ENCODE results near the gene FAM219A. TPM values are rescaled to one million over a fixed set of nuclear protein-coding genes. Genes with fewer than 3 reads are reported as not detected.

Gene FAM219A
- total RNA-seq, 4 donors from 2014 or later: 2.3 to 33.0 (median 14.9) TPM

Small RNAs within 50 kb of the gene (small RNA-seq; reads per million reads assigned to genes)
- not detected for gene RF00019
- not detected for gene RN7SKP24

Other genes starting within 250 kb of the FAM219A start
- 1 to 10 TPM; 1.2 to 6.1 (median 1.5) TPM for gene KIF24, start 129.3 kb downstream of the FAM219A start, total RNA-seq
- 10 to 100 TPM in 3 of 4 donors, 1 to 10 TPM in 1; 7.6 to 24.6 (median 20.2) TPM for gene NUDT2, start 129.0 kb downstream of the FAM219A start, total RNA-seq
- 1 to 10 TPM in 3 of 4 donors, under 1 TPM in 1; under 0.01 to 6.6 (median 2.3) TPM for gene MYORG, start 81.7 kb downstream of the FAM219A start, total RNA-seq
- 1 to 10 TPM in 1 of 4 donors, under 1 TPM in 1, not detected in 2; 0.95 to 3.8 TPM for gene DNAI1, start 235 bp upstream of the FAM219A start, total RNA-seq
- gene ENHO, start 64.4 kb upstream of the FAM219A start, total RNA-seq: 1 to 10 TPM in 1 of 4 donors, not detected in 3; 2.2 TPM
- gene CNTFR, start 131.2 kb upstream of the FAM219A start, total RNA-seq: 10 to 100 TPM in 1 of 4 donors, 1 to 10 TPM in 1, under 1 TPM in 1, not detected in 1; 0.59 to 14.7 (median 6.6) TPM
- gene RPP25L, start 153.5 kb upstream of the FAM219A start, total RNA-seq: 10 to 100 TPM; 18.1 to 39.1 (median 26.9) TPM
- 10 to 100 TPM; 27.7 to 98.0 (median 58.6) TPM for gene DCTN3, start 161.9 kb upstream of the FAM219A start, total RNA-seq
- gene ARID3C, start 170.5 kb upstream of the FAM219A start, total RNA-seq: under 1 TPM in 2 of 4 donors, not detected in 2; 0.35 to 0.82 TPM
- 10 to 100 TPM; 34.1 to 55.2 (median 51.3) TPM for gene SIGMAR1, start 179.2 kb upstream of the FAM219A start, total RNA-seq
- gene GALT, start 188.1 kb upstream of the FAM219A start, total RNA-seq: 10 to 100 TPM in 3 of 4 donors, 1 to 10 TPM in 1; 4.4 to 82.9 (median 50.7) TPM
- 100 to 1,000 TPM in 1 of 4 donors, 10 to 100 TPM in 2, 1 to 10 TPM in 1; 3.2 to 153 (median 49.9) TPM for gene IL11RA, start 193.6 kb upstream of the FAM219A start, total RNA-seq
- not detected for gene CCL27, start 204.1 kb upstream of the FAM219A start, total RNA-seq
- gene CCL19, start 232.7 kb upstream of the FAM219A start, total RNA-seq: 1 to 10 TPM in 1 of 4 donors, under 1 TPM in 1, not detected in 2; 0.55 to 1.3 TPM

Data from uterus (tissue), 4 donors.